PC-3 (cell line): Measurements from ENCODE around the gene PLA2G12A. TPM values are rescaled to one million over a fixed set of nuclear protein-coding genes. Genes with fewer than 3 reads are reported as not detected.
A peak's percentile ranks its signal among the peaks of the same experiment; 100 is the strongest.

Source experiments
- ATAC-seq: fragments of 200-7000 bp; cut with Tn5 transposase; 2 replicates; pipeline ENCODE4 v1.9.1; 2020; ENCODE audit warnings: mild to moderate bottlenecking, moderate library complexity
- BruUV-seq: library from RNA; stranded (reverse); fragments of 400-500 nt; replicated peaks from 2 replicates; lab custom pipeline; 2021; lab: Mats Ljungman, UMichigan
- CTCF ChIA-PET: fragments of 300-600 bp; sonication (Branson Sonifier 250); formaldehyde crosslinking; loops from one replicate; lab custom pipeline; 2022; ENCODE audit warnings: antibody characterized with exemption; lab: Charles Lee
- POLR2A ChIA-PET: fragments of 300-600 bp; sonication (Branson Sonifier 250); formaldehyde crosslinking; loops from one replicate; lab custom pipeline; 2022; ENCODE audit warnings: antibody characterized with exemption; ENCODE audit not compliant: unreplicated experiment; lab: Charles Lee
- DNase-seq: peaks from one replicate; pipeline ENCODE4 v3.0.0-alpha.2; 2015
- H2AFZ ChIP-seq: fragments of 300-600 bp; sonication (generic); 2 replicates; pipeline ENCODE4 v1.6.0; 2016; ENCODE audit warnings: antibody characterized with exemption, low read length
- H3F3A ChIP-seq: fragments of 300-600 bp; sonication (generic); one replicate; pipeline ENCODE4 v1.6.0; 2017; ENCODE audit warnings: antibody characterized with exemption, low read length, control low read depth, mild to moderate bottlenecking; ENCODE audit not compliant: unreplicated experiment
- H3K27ac ChIP-seq: fragments of 300-600 bp; sonication (generic); 2 replicates; pipeline ENCODE4 v1.5.1; 2016; ENCODE audit warnings: mild to moderate bottlenecking, low read length
- H3K27me3 ChIP-seq: fragments of 300-600 bp; sonication (generic); 2 replicates; pipeline ENCODE4 v1.6.1; 2016; ENCODE audit warnings: low read length, mixed read lengths
- H3K36me3 ChIP-seq: fragments of 300-600 bp; sonication (generic); 2 replicates; pipeline ENCODE4 v1.6.1; 2016; ENCODE audit warnings: low read depth, mixed run types, low read length, mixed read lengths
- H3K4me1 ChIP-seq: fragments of 300-600 bp; sonication (generic); 2 replicates; pipeline ENCODE4 v1.5.1; 2016; ENCODE audit warnings: low read length; ENCODE audit not compliant: insufficient read depth
- H3K4me2 ChIP-seq: fragments of 300-600 bp; sonication (generic); 2 replicates; pipeline ENCODE4 v1.6.0; 2016; ENCODE audit warnings: low read length
- H3K4me3 ChIP-seq: fragments of 300-600 bp; sonication (generic); 2 replicates; pipeline ENCODE4 v1.5.1; 2016; ENCODE audit warnings: mild to moderate bottlenecking, low read length, mixed read lengths
- H3K79me2 ChIP-seq: fragments of 300-600 bp; sonication (generic); 2 replicates; pipeline ENCODE4 v1.6.1; 2017; ENCODE audit warnings: low read length, mixed read lengths
- H3K9ac ChIP-seq: fragments of 300-600 bp; sonication (generic); 2 replicates; pipeline ENCODE4 v1.6.0; 2016; ENCODE audit warnings: mild to moderate bottlenecking, low read length
- H3K9me2 ChIP-seq: fragments of 300-600 bp; sonication (generic); replicated peaks from 2 replicates; pipeline ENCODE4 v1.6.1; 2016; ENCODE audit warnings: mixed run types, low read length, mixed read lengths
- H3K9me3 ChIP-seq: fragments of 300-600 bp; sonication (generic); 2 replicates; pipeline ENCODE4 v1.6.1; 2016; ENCODE audit warnings: low read length, mixed read lengths
- H4K20me1 ChIP-seq: fragments of 300-600 bp; sonication (generic); 2 replicates; pipeline ENCODE4 v1.6.1; 2016; ENCODE audit warnings: low read length, mixed read lengths
- CTCF ChIP-seq: fragments of 300-600 bp; sonication (generic); conservative IDR thresholded peaks from 2 replicates; pipeline ENCODE4 v1.5.1; 2017; ENCODE audit warnings: antibody characterized with exemption, low read depth, mild to moderate bottlenecking, low read length
- EZH2 ChIP-seq: fragments of 300-600 bp; sonication (generic); IDR thresholded peaks from one replicate; pipeline ENCODE4 v1.6.1; 2017; ENCODE audit warnings: antibody characterized with exemption, mild to moderate bottlenecking, low read length; ENCODE audit not compliant: unreplicated experiment
- EZH2phosphoT487 ChIP-seq: fragments of 300-600 bp; sonication (generic); IDR thresholded peaks from 2 replicates; pipeline ENCODE4 v1.6.1; 2018; ENCODE audit warnings: mild to moderate bottlenecking, antibody characterized with exemption, low read length, borderline replicate concordance
- intact Hi-C: fragments of 100-400 bp; cut with micrococcal nuclease; formaldehyde crosslinking; loops from 2 replicates; pipeline ENCODE4 v1.9.0; 2023
- total RNA-seq: library from RNA; depleted of rRNA; stranded (reverse); fragments of >200 nt; gene quantifications from 2 replicates; pipeline ENCODE4 v1.2.3, GENCODE V29; 2014

Gene PLA2G12A
- total RNA-seq, 1 experiment from 2014 or later = 51.6 TPM

- BruUV-seq = no TSS peak
- Histone ChIP-seq H2AFZ (no peak overlapping the region), H3K9me3 (no peaks in the 10 kb centered on the region), H4K20me1 (no peaks in the 10 kb centered on the region), H3K27me3 (no peaks in the 10 kb centered on the region), H3K4me1 (peaks cover 6% of the 10 kb centered on the region; the same call in 1 of the 2 replicates), H3K9ac (no peak overlapping the region), H3K4me2 (no peak overlapping the region), H3K4me3 (no peak overlapping the region), H3K27ac (no peak overlapping the region), H3K9me2 (no peaks in the 10 kb centered on the region), H3K36me3 (no peaks in the 10 kb centered on the region; the same call in 1 of the 2 replicates), H3F3A (no peaks in the 10 kb centered on the region), H3K79me2 (no peaks in the 10 kb centered on the region)
- ChIA-PET POLR2A (no interaction called here), CTCF (no interaction called here)
- no peak for TF ChIP-seq CTCF
- ATAC-seq = no peak
- intact Hi-C loops = no loop called here
- no peak for DNase-seq
These were observed 21.4 kb downstream of the PLA2G12A start for GRCh38 chr4:109708435-109708834.

GRCh38 chr4:109703664-109704361, 26.1 kb downstream of the PLA2G12A start:
- intact Hi-C loops = loop anchor here (1.0 to 5.0 kb wide), 5 partner anchors 19 to 275 kb away; partner anchors contain the start of gene PLA2G12A
- H4K20me1 ChIP-seq = no peaks in the 10 kb centered on the region
- ATAC-seq = peak; percentile 16
- H3K9me2 ChIP-seq = no peaks in the 10 kb centered on the region
- no peaks in the 10 kb centered on the region for H3K27me3 ChIP-seq
- DNase-seq = peak; percentile 7
- peak overlapping the region; percentile 76; the same call in 1 of the 2 replicates for H3K9ac ChIP-seq
- POLR2A ChIA-PET = no interaction called here
- no peaks in the 10 kb centered on the region for H3F3A ChIP-seq
- H3K36me3 ChIP-seq = no peaks in the 10 kb centered on the region; the same call in 1 of the 2 replicates
- H3K4me2 ChIP-seq = peak overlapping the region; percentile 91
- H3K4me3 ChIP-seq = peak overlapping the region; percentile 96
- TF ChIP-seq EZH2phosphoT487 (no peak), CTCF (no peak), EZH2 (no peak)
- H3K79me2 ChIP-seq = peaks cover 37% of the 10 kb centered on the region
- H3K27ac ChIP-seq = no peak overlapping the region
- H2AFZ ChIP-seq = peak overlapping the region; percentile 99
- BruUV-seq = no TSS peak
- peaks cover 9% of the 10 kb centered on the region for H3K4me1 ChIP-seq
- CTCF ChIA-PET = interaction anchor here (0.6 kb wide), 1 partner anchor 322 kb away, joined by 7 read pairs; no protein-coding TSS in a partner anchor
- H3K9me3 ChIP-seq = no peaks in the 10 kb centered on the region
